HEK293T (cell line): ENCODE measurements around the gene SYNPR.

Source experiments
- ARNT ChIP-seq: fragments of 450-650 bp; IDR thresholded peaks from 2 replicates; pipeline ENCODE4 v1.6.1; 2017; ENCODE audit warnings: mild to moderate bottlenecking
- FOXA1 ChIP-seq: fragments of 450-650 bp; IDR thresholded peaks from 2 replicates; pipeline ENCODE4 v1.6.1; 2016; ENCODE audit warnings: mild to moderate bottlenecking
- FOXM1 ChIP-seq: fragments of 450-650 bp; IDR thresholded peaks from 2 replicates; pipeline ENCODE4 v1.6.1; 2017; ENCODE audit warnings: mild to moderate bottlenecking, borderline replicate concordance
- L3MBTL2 ChIP-seq: fragments of 450-650 bp; conservative IDR thresholded peaks from 2 replicates; pipeline ENCODE4 v1.6.1; 2016; ENCODE audit warnings: mild to moderate bottlenecking
- SP1 ChIP-seq: fragments of 450-650 bp; IDR thresholded peaks from 2 replicates; pipeline ENCODE4 v1.6.1; 2017
- SUZ12 ChIP-seq: fragments of 450-650 bp; IDR thresholded peaks from 2 replicates; pipeline ENCODE4 v1.6.1; 2016; ENCODE audit warnings: mild to moderate bottlenecking
- TARDBP ChIP-seq: fragments of 450-650 bp; IDR thresholded peaks from 2 replicates; pipeline ENCODE4 v1.6.1; 2016

- TF ChIP-seq SP1 = no peak
- no peak for TF ChIP-seq FOXA1
- TF ChIP-seq TARDBP = no peak
- no peak for TF ChIP-seq FOXM1
- TF ChIP-seq ARNT = no peak
- no peak for TF ChIP-seq SUZ12
- TF ChIP-seq L3MBTL2 = no peak
Measured at GRCh38 chr3:63532521-63532920, 254.4 kb downstream of the SYNPR start.
